KG1 (cell line): ENCODE data around the gene MGMT.

Experiments used
- DNase-seq: peaks from one replicate; lab custom pipeline; 2025; lab: John Stamatoyannopoulos, UW

MGMT gene

DNA sequence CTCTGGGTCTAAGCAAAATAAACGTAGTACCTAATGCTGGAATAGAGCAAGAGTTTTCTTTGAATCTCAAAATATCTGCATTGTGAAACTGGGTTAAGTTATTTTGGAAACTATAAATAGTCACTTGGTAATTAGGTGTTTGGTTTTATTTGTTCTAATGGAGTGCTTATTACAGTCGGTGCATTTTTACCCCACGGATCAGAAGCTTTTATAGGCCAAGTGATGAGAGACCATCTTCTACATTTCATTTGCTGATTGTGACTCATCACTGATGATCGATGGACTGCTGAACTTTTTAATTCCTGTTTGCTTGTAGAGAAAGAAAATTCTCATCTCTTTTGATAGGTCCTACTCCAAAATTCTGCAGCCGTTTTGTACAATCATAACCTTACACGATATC, 28.2 kb downstream of the MGMT start:
- DNase-seq, result no peak

DNA sequence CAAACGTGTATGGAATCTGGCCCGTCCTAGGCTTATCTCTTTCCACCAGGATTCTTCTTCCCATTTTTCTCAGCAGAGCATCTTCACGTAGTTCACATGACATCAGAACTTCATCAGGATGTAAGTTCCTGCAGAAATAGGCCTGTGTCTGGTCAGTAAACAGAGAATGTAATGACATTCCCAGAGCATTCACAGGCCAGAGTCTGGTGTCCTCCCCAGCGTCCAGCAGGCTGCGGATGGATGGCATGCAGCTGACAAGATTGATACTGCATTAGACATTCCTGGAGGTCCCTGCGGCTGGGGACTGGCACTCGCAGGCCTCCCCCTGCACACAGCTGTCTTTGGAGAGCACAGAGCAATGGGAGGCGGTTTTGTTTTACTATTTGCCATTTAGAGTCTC, 28.7 kb downstream of the MGMT start:
- no peak for DNase-seq

DNA sequence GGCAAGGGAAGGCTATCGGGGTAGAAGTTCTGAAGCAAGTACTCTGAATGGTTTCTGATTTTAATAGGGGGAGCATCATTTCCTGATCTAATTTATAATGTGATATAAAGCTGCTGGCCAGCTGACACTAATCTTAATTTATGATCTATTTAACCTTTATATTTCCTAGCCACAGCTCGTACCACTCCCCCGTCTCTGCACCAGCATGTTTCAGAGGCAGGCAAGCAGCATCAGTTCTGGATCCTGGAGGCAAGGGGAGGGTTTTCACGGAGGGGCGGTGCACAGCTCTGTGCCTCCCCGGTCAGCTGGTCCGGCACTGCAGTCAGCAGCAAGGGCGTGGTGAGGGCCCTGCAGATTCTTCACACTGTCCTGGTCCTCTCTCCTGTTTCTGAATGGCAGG, 30.0 kb downstream of the MGMT start:
- DNase-seq, result no peak

DNA sequence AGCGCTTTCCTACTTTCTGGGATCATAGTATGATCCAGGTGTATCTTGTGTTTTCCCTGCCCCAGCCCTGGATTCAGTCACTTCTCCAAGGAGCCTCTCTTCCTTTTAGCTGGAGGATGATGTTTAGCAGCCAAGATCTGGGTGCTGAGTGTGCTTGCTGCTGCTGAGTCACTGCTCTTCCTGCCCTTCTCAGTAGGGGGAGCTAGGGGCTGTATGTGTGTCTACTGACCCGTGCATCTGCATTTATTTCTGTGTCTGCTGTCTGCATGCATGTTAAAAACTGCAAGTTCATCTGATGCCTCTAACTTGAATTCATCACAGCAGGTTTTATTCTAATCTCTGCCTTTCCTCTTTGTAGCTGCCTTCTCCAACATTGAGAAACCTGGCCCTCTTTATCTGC, 31.6 kb downstream of the MGMT start:
- DNase-seq, result no peak

DNA sequence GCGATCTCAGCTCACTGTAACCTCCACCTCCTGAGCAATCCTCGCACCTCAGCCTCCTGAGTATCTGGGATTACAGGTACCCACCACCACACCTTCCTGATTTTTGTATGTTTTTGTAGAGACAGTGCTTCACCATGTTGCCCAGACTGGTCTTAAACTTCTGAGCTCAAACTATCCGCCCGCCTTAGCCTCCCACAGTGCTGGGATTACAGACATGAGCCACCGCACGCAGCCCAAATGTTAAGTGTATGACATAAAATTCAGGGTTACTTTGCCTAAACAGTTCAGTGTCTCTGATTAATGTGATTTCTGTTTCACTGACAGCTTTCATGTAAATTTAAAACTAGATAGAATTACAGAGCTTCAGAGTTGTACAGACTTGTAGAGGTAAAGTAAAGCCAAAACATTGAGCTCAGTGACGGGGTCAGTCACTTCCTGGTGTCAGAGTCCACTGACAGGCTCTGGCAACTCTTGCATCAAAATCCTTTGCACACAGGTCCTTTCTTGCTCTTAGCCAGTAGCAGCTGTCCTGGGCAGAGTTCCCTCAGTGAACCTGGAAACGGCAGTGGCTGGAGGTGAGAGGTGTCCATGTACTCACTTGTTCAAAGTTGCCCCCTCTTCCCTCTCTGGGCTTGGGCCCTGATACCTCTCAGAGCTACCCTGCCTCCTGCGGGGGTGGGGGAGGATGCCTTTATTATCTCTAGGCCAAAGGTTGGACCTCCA, 33.7 kb downstream of the MGMT start:
- DNase-seq, result no peak

DNA sequence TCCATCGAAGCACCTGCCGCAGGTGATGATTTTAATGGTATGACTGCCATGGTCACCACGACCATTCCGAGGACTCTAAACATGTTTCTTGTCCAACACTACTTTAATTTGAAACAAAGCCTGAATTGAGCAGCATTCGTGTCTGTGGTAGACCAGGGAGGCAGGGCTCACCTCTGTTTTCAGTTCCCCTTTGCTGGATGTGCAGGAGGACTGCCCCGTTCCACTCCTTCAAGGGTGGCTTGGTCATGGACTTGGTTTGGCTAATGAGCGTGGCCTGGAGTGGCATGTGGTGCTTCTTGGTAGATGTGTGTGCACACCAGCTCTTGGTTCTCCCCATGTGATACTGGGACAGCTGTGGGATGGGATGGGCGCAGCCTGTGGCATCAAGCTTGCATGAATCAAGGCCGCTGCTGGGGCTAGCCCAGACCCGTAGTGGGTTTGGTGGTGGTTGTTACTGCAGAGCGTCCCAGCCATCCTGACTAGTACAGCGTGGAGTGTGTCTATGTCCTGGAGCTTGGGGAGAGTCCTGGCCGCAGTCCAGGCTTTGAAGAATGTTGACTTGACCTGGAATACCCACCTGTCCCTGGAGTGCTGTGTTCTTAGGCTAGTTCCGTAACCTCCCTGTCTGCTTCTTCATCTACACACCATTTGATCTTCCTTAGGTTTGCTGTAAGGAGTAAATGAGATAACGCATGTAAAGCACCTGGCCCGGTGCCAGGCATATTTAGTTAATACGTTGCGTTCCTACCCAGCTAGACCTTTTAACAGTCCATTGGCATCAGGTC, 34.8 kb downstream of the MGMT start:
- DNase-seq, result no peak

DNA sequence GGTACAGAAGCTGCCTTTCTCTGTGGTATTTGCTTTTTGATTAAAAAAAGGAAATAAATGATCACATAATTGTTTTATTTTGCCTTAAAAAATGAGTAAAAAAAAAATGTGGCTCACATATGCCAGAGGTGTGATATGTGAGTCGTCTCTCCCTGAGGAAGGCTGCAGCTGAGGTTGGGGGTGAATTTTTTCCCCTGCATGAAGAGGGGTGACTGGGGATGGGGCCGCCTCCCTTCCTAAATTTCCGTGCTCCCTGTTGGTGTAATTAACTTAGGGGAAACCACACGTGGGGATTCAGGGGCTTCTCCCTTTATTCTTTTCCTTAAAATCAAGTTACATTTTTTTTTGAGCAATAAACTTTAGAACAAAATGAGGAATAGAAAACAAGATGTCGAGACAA, 35.4 kb downstream of the MGMT start:
- DNase-seq, result no peak

DNA sequence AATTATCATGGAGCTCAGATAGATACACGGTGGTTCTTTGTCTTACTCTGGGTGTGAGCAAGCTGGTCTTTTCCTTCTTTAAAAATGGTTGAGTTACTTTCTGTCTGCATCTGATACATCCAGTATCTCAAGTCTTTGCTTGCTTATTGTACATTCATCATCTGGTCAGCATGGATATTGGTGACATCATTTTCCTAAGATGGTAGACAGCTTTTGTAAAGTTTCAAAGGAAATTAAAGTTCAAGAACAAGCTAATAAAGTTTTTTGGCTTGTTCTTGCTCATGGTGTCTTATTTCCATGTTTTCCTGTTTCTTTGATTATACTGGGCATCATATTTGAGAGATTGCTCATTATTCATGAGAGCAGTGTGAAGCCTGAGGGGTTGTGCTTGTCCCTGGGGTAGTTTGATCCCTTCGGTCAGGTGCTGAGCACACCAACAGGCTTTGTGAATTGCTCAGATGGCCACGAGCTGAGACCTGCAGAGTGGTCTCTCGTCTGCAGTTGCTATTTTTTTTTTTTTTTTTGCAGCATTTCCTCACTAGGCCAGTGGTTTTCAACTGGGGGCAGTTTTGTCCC, 38.5 kb downstream of the MGMT start:
- DNase-seq, result no peak

DNA sequence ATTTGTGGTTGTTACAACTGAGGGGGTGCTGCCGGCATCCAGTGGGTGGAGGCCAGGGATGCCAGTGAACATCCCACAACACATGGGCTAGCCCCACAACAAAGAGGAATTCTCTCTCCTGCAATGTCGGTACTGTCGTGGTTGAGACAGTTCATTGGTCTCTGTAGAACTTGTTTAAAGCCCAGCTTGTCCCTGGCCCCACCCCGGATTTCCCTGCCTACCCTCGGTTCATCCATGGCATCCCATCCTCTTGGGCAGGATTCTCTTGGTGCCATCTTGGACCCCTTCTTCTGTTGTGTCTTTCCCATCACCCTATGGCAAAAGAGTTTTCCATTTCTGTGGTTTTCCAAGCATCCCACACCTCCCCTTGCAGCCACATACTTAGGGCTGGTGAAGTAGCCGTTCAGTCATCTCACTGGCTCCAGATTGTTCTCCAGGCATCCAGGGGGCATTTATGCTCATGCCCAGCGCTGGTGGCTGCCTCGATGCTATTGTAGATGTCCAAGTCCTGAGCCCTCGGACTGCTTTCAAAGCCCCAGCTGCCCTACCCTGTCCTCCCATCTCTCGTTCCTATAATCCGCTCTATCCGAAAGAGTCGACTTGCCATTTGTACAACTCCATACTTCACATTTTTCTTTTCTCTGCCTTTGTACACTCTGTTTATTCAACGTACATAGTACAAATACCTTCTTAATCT, 39.2 kb downstream of the MGMT start:
- no peak for DNase-seq

DNA sequence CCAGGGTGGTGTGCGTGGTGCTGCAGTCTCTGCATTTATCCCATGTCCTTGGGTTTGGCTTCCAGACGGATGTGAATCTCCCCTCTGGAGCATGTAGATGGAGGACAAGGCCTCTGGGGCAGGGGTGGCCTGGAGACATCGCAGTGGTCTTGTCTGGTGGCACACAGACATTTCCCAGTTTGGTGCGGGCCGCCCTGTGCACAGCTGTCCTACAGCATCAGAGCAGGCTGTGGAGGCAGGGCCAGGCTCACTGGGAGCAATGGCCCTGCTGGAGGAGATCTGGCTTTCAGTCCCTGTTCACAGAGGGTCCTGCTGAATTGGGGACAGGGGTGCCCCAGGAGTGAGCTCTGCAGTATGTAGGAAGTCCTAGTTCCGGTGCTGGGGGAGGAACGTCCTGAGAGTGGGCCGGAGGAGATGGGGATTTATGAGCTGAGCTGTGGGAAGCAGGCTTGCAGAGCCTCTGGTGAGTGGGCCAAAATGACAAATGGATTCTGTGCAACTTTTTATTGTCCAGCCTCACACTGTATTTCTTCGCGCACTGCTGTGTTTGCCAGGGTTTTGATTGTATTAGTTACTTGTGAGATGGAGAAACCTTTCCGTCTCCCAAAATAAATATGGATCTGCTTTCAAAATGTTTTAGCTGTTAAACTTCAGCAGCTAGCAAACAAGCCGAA, 40.3 kb downstream of the MGMT start:
- DNase-seq, result no peak

DNA sequence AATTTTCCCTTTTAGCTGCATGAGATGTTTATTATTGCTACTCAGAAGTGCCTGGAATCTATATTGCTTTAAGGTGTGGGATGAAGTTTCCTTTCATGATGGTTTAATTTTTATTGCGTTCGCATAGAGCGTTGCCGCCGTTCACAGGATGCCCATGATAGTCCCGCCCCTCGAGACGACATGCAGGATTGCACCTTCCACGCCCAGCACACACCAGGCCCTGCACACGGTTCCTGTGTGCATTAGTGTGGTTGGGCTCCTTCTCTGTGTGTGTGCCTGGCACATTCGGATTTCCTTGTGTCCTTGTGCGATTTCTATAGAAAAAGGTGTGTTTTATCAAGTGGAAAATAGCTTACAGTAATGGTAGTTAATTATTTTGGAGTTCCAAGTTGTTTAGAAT, 42.1 kb downstream of the MGMT start:
- no peak for DNase-seq

DNA sequence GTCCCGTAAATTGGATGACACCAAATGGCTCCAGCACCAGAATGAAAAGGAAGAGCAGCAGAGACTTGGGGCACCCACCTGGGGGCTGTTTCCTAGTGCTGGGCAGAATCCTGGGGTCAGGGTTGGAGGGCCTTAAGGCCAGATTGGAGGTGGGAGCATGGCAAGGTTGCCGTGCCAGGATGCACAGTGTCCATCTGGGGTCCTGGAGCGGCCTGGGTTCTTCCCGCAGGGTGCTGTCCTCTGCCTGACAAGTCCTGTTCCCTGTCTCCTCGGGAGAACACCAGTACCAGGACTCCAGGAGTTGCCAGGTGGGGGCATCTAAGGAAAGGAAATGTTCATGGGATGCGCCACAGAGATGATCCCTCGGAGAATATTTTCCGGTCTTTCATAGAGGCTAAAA, 42.8 kb downstream of the MGMT start:
- DNase-seq, result no peak

DNA sequence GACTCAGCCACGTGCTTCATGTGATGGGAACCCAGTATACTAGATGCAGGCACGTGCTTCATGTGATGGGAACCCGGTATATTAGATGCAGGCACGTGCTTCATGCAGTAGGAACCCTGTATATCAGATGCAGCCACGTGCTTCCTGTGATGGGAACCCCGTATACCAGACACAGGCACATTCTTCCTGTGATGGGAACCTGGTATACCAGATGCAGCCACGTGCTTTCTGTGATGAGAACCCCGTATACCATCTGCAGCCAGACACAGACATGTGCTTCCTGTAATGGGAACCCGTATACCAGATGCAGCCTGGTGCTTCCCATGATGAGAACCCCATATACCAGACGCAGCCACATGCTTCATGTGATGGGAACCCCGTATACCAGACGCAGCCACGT, 44.0 kb downstream of the MGMT start:
- DNase-seq, result no peak

DNA sequence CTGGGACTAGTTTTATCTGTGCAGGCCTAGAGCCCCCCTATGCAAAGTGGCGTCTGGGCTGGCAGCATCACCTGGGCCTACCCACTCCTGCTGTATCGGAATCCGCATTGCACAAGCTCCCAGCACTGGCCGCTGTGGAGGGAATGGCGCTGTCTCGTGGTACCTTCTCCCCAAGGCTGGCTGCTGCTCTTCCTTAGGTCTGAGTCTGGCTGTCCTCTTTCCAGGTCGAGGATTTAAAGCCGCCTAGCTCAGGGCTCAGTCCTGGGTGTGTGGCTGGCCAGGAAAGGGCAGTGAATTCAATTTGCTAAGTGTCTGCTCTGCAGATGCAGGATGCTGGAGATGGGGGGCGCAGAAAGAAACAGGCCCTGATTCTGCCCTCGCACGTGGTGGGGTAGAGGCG, 44.7 kb downstream of the MGMT start:
- no peak for DNase-seq

DNA sequence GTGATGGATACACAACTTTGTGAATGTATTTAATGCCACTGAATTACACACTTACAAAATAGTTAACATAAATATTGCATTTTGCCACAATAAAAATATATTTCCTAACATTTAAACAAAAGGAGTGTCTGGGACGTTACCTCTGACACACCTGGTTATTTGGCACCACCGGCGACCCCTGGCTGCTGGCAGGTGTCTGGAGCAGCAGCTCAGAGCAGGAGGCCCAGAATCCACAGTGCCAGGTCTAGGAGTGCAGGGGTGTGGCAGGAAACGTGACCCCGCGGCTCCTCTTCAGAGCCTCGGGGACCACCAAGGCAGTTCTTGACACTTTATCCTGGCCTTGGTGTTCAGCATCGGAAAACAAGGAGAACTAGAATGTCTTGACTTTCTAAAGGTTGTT, 46.3 kb downstream of the MGMT start:
- no peak for DNase-seq

DNA sequence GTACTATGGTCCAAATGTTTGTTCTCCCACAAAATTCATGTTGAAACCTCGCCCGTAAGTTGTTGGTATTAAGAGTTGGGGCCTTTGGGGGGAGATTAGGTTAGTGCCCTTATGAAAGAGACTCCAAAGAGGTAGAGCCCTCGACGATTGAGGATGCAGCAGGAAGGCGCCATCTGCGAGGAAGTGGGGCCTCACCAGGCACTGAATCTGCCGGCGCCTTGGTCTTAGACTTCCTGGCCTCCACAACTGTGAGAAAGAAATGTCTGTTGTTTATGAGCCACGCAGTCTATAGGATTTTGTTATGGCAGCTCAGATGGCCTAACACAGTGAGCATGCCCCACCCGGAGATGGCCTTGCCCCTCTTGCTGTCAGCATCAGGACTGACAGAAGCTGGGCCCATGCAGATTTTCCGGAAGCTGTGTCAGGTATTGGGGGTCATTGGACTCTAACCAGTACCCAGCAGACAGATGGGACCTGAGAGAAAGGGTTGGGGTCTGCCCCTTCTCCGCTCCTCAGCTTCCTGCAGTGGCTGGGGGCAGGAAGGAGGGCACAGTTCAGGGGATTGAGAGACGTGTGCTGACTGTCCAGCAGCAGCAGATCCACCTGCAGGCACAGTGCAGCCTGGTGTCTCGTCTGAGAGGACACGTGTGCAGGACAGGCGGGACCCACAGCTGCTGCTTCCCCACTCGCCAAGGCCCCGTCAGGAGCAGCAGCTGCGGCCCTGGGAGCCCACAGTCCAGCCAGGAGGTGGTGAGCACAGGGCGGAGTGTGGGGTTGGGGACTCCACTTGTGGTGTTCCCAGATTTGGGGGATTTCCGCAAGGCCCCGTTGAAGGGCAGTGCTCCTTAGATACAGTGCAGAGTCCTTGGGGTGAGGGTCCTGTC, 47.8 kb downstream of the MGMT start:
- no peak for DNase-seq

DNA sequence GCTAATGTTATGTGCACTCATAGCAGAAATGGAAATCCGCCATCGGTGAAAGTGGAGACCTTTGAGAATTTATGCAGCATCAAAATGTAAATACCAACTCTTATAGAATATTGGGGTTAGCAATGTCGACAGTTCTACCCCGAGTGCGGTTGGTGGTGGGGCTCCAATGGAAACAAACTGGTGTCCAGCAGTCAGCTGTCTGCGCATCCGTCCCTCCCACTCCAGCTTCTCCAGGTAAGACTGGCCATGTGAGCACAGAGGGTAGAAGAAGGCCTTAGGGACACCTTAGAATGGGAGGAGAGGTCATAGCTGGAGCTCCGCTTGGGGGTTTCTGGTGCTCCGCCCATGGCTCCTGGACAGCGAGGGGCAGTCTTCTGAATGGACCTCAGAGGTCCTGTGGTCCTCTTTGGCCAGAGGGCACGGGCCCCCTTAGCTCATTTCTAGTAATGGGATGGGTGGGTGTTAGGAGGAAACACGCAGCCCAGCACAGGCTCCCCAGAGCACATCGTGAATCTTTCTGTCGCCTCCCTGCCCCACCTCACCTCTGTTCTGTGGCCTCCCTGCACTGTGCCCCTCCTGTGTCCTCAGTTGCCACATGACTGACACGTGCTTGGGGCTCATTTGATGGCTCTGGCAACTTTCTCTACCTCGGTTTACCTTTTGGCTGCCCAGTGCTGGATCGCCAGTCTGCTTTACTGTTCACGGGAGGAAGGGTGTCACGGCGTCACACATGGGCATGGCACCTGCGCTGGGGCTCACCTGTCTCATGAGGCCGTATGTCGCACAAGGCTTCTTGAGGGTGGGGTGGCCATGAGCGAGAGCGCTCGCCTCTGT, 50.0 kb downstream of the MGMT start:
- DNase-seq, result no peak

DNA sequence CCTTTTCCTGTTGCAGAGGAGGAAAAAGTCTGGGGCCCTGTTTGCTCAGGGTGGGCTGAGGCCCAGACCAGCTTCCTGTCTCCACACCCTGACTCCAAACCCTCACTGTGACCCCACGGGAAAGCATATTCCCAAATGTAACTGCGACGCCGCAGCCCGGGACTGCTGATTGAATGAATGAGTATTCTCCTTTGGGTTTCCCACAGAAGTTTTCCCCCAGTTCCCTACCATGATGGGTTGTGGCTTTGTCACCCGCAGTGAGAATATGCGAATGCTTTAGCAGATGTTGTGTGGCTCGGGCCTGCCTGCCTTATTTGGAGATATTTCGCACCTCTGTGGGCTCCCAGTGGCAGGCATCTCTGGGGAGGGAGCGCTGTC, 50.6 kb downstream of the MGMT start:
- DNase-seq, result no peak

DNA sequence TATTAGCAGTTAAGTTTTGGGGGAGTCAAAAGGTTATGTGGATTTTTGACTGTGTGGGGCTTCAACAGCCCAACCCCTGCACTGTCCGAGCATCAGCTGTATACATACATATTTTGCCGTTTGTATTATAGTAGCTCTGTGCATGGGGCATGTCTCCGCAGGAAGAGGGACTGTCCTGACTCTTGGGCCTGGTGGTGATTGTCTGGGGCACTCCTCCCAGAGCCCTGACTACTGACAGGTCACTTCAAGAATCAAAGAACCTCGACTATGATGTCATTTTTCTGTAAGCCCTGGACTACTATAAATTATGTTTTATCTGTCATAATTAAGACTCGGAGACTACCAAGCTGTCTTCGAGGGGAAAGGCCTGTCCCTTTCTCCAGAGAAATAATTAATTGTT, 51.8 kb downstream of the MGMT start:
- no peak for DNase-seq

DNA sequence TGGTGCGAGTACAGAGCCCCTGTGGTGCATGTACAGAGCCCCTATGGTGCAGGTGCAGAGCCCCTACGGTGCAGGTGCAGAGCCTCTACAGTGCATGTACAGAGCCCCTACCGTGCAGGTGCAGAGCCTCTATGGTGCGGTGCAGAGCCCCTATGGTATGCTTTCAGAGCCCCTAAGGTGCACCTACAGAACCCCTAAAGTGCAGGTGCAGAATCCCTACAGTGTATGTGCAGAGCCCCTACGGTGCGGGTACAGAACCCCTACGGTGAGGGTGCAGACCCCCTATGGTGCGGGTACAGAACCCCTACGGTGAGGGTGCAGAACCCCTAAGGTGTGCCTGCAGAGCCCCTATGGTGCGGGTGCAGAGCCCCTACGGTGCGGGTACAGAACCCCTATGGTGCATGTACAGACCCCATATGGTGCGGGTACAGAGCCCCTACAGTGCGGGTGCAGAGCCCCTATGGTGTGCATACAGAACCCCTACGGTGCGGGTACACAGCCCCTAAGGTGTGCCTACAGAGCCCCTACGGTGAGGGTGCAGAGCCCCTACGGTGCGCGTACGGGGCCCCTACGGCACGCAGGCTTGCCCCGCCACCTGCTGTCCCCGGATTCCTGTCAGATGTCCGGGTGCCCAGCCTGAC, 53.5 kb downstream of the MGMT start:
- DNase-seq, result no peak
